Endodermal cell (in vitro differentiated cells): Measurements from ENCODE around the gene NPY5R. TPM values are rescaled to one million over a fixed set of nuclear protein-coding genes. Genes with fewer than 3 reads are reported as not detected.

Experiments
- DNase-seq: peaks from one replicate; pipeline ENCODE4 v3.0.0-alpha.2; 2017
- H3K27ac ChIP-seq: 2 replicates; pipeline ENCODE4 v1.5.1; 2013; ENCODE audit warnings: mild to moderate bottlenecking, low read depth, low read length, moderate library complexity
- H3K27me3 ChIP-seq: 2 replicates; pipeline ENCODE4 v1.6.1; 2013; ENCODE audit warnings: mild to moderate bottlenecking, low read length, moderate library complexity; ENCODE audit not compliant: insufficient read depth, control insufficient read depth, poor library complexity, severe bottlenecking
- H3K36me3 ChIP-seq: 2 replicates; pipeline ENCODE4 v1.7.0; 2013; ENCODE audit warnings: mild to moderate bottlenecking, low read length, moderate library complexity; ENCODE audit not compliant: control insufficient read depth, insufficient read depth
- H3K4me1 ChIP-seq: one replicate; pipeline ENCODE4 v1.7.0; 2013; ENCODE audit warnings: low read length; ENCODE audit not compliant: control insufficient read depth, insufficient read depth
- H3K4me3 ChIP-seq: 2 replicates; pipeline ENCODE4 v1.5.1; 2013; ENCODE audit warnings: mild to moderate bottlenecking, low read length, moderate library complexity
- H3K9ac ChIP-seq: 2 replicates; pipeline ENCODE4 v1.6.1; 2013; ENCODE audit warnings: mild to moderate bottlenecking, low read length, moderate library complexity; ENCODE audit not compliant: poor library complexity, severe bottlenecking; ENCODE audit errors: extremely low read depth
- H3K9me3 ChIP-seq: 2 replicates; pipeline ENCODE4 v1.6.1; 2013; ENCODE audit warnings: mild to moderate bottlenecking, low read length, moderate library complexity; ENCODE audit not compliant: control insufficient read depth
- H3K27ac Mint-ChIP-seq: 2 replicates; pipeline ENCODE4 v1.8.0; 2020; ENCODE audit warnings: mixed read lengths
- H3K27me3 Mint-ChIP-seq: 2 replicates; pipeline ENCODE4 v1.8.0; 2021; ENCODE audit warnings: mild to moderate bottlenecking, mixed read lengths; ENCODE audit not compliant: insufficient read depth
- H3K36me3 Mint-ChIP-seq: 2 replicates; pipeline ENCODE4 v1.8.0; 2020; ENCODE audit warnings: low read depth, mixed read lengths
- H3K4me1 Mint-ChIP-seq: 2 replicates; pipeline ENCODE4 v1.8.0; 2020; ENCODE audit warnings: mixed read lengths
- H3K4me3 Mint-ChIP-seq: 2 replicates; pipeline ENCODE4 v1.8.0; 2020; ENCODE audit warnings: mild to moderate bottlenecking, moderate library complexity, mixed read lengths
- H3K9me3 Mint-ChIP-seq: 2 replicates; pipeline ENCODE4 v1.8.0; 2020; ENCODE audit warnings: mild to moderate bottlenecking, mixed read lengths
- CTCF ChIP-seq: fragments of 200-600 bp; sonication (generic); conservative IDR thresholded peaks from 2 replicates; pipeline ENCODE4 v1.5.0; 2021; ENCODE audit warnings: antibody characterized with exemption, mild to moderate bottlenecking
- WGBS, 2 experiments: methylation state at CpG; one replicate each; pipeline versions ENCODE4 v1.1.5 to v1.1.7; 2013; ENCODE audit warnings: missing lambda C conversion rate in 2 of 2, mixed read lengths in 1 of 2; ENCODE audit not compliant: insufficient coverage in 1 of 2, insufficient read length in 1 of 2; 5-methylcytosine and 5-hydroxymethylcytosine counted together
- total RNA-seq, 2 donors: library from RNA; stranded (reverse); fragmentation: NEBNext Ultra II Directional in 1 of 2; extraction: Animal tissue kit (Norgen Biotek cat#: 25700) in 1 of 2; gene quantifications; 2 replicates in 1 of 2; 3 replicates in 1 of 2; pipeline ENCODE4 v1.2.1, GENCODE V29; 2021

The NPY5R gene
- total RNA-seq, 2 donors from 2014 or later = 4.4 to 5.1 TPM

- peaks cover 11% of the 10 kb centered on the region for H3K4me1 ChIP-seq
- no peaks in the 10 kb centered on the region for H3K36me3 ChIP-seq
- H3K27ac ChIP-seq = no peak overlapping the region
- Mint-ChIP-seq H3K9me3 (peaks cover 3% of the 10 kb centered on the region), H3K27ac (no peak overlapping the region), H3K4me1 (peaks cover 24% of the 10 kb centered on the region), H3K27me3 (no peaks in the 10 kb centered on the region), H3K36me3 (no peaks in the 10 kb centered on the region), H3K4me3 (no peak overlapping the region)
- TF ChIP-seq CTCF = no peak
- H3K9me3 ChIP-seq = no peaks in the 10 kb centered on the region
- DNase-seq = no peak
- H3K9ac ChIP-seq = no peak overlapping the region
- no peak overlapping the region for H3K4me3 ChIP-seq
- H3K27me3 ChIP-seq = no peaks in the 10 kb centered on the region
Observed at GRCh38 chr4:163398238-163398637, 54.5 kb downstream of the NPY5R start.

- Mint-ChIP-seq H3K4me1 (peaks cover 48% of the 10 kb centered on the region), H3K4me3 (no peak overlapping the region), H3K27ac (no peak overlapping the region), H3K27me3 (no peaks in the 10 kb centered on the region), H3K9me3 (peaks cover 3% of the 10 kb centered on the region), H3K36me3 (no peaks in the 10 kb centered on the region)
- no peak overlapping the region for H3K9ac ChIP-seq
- no peak overlapping the region for H3K4me3 ChIP-seq
- H3K36me3 ChIP-seq = no peaks in the 10 kb centered on the region
- no peak for DNase-seq
- H3K27me3 ChIP-seq = no peaks in the 10 kb centered on the region
- H3K4me1 ChIP-seq = peaks cover 21% of the 10 kb centered on the region
- no peak for TF ChIP-seq CTCF
- WGBS, 2 experiments = 91% methylated on average over 4 of the region's 4 CpGs; no CpG with 5 or more reads in 1 of the 2 experiments
- no peaks in the 10 kb centered on the region for H3K9me3 ChIP-seq
- H3K27ac ChIP-seq = no peak overlapping the region
Observed at GRCh38 chr4:163400911-163401310, 57.2 kb downstream of the NPY5R start.

Other genes with a start within 250 kb of the NPY5R start
- 10 to 100 TPM; 31.0 to 37.6 TPM for gene NAF1, start 177.0 kb upstream of the NPY5R start, total RNA-seq
- 10 to 100 TPM; 11.4 to 11.8 TPM for gene NPY1R, start 11.3 kb upstream of the NPY5R start, total RNA-seq
- gene TKTL2, start 129.9 kb downstream of the NPY5R start, total RNA-seq = not detected
- gene TMA16, start 150.8 kb downstream of the NPY5R start, total RNA-seq = 10 to 100 TPM; 54.7 to 68.8 TPM